Tibial artery (tissue), 4 donors: Measurements from ENCODE around the gene HJV.
A peak's percentile ranks its signal among the peaks of the same experiment; 100 is the strongest.

Source experiments
- DNase-seq, 2 donors: peaks; one replicate each; pipeline ENCODE4 v3.0.0-alpha.2; 2019
- H3K27ac ChIP-seq, 2 donors: fragments of 200-600 bp; sonication (generic) in 1 of 2; 1 replicate in 1 of 2; 2 replicates in 1 of 2; pipeline ENCODE4 v1.5.1; 2018 to 2019; ENCODE audit warnings: mild to moderate bottlenecking in 1 of 2
- H3K27me3 ChIP-seq, 2 donors: fragments of 200-600 bp; sonication (generic) in 1 of 2; one replicate each; pipeline versions ENCODE4 v1.5.1 to v1.6.0; 2016 to 2019
- H3K36me3 ChIP-seq, 3 donors: fragments of 200-600 bp; sonication (generic) in 2 of 3; one replicate each; pipeline ENCODE4 v1.5.1; 2016 to 2019; ENCODE audit warnings: mild to moderate bottlenecking in 2 of 3
- H3K4me1 ChIP-seq, 4 donors: fragments of 200-600 bp; sonication (generic) in 2 of 4; 1 replicate in 3 of 4; 2 replicates in 1 of 4; pipeline ENCODE4 v1.5.1; 2016 to 2019
- H3K4me3 ChIP-seq, 2 donors: fragments of 200-600 bp; sonication (generic) in 1 of 2; 1 replicate in 1 of 2; 2 replicates in 1 of 2; pipeline ENCODE4 v1.5.1; 2018 to 2019; ENCODE audit warnings: mild to moderate bottlenecking in 2 of 2
- H3K9me3 ChIP-seq, 3 donors: fragments of 200-600 bp; sonication (generic) in 1 of 3; one replicate each; pipeline ENCODE4 v1.5.1; 2016 to 2019
- intact Hi-C: fragments of 100-400 bp; cut with DNase I; formaldehyde crosslinking; loops from one replicate; pipeline ENCODE4 v1.15.0; 2023; ENCODE audit warnings: low total_unique reads
- TF ChIP-seq, protein P1 (sequence below), 2 experiments: fragments of 200-600 bp in 1 of 2; fragments of 450-650 bp in 1 of 2; IDR thresholded peaks; one replicate each; pipeline ENCODE4 v1.5.1; 2017 to 2019; ENCODE audit warnings: antibody characterized with exemption in 2 of 2, mild to moderate bottlenecking in 1 of 2, moderate library complexity in 1 of 2

Gene HJV

DNA sequence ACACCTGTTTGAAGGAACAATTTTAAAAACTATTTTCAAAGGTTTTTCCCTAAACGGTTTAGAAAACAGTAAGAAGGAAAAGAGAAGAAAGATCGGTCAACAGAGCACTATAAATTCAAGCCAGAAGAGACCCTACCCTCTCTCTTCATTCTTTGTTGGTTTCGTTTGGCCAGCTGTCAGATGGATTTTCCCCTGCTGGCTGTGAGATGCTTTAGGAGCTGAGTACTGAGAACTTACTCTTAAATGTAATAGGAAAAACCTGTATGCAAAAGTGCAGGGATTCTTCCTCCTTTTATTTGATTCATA, 23.9 kb downstream of the HJV start:
- intact Hi-C loops: no loop called here
- no peak for DNase-seq

DNA sequence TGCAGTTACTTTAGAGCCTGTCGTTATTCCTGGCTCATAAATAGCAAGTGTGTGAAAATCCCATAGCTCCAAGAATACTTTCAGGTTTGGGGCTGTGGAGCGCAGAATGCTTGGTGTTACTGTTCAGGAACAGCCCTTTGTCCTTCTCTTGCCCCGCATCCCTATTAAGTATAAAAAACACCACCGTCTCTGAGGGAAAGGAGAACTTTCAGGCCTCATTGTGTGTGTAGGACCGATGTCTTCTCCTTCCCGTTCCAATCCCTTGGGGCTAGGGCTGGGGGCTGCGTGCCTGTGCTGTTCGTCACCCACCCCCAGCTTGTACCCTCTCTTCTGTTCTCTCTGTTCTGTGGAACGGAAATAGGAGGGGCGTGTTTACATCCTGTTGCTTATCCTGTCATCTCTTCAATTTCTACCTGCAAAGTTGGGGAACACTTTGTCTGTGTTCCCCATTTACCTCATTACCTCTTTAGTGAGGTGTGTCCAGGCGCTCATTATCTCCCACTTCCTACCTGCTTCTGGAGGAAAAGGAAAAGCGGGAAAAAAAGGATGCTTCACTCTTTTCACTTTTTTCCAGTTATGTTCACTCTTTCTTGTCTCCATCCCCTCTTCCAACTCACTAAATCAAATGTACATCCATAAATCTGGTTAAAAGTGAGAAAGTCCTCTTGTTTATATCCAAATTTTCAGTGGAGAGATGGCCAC, 24.4 kb downstream of the HJV start:
- TF ChIP-seq, protein P1, sequence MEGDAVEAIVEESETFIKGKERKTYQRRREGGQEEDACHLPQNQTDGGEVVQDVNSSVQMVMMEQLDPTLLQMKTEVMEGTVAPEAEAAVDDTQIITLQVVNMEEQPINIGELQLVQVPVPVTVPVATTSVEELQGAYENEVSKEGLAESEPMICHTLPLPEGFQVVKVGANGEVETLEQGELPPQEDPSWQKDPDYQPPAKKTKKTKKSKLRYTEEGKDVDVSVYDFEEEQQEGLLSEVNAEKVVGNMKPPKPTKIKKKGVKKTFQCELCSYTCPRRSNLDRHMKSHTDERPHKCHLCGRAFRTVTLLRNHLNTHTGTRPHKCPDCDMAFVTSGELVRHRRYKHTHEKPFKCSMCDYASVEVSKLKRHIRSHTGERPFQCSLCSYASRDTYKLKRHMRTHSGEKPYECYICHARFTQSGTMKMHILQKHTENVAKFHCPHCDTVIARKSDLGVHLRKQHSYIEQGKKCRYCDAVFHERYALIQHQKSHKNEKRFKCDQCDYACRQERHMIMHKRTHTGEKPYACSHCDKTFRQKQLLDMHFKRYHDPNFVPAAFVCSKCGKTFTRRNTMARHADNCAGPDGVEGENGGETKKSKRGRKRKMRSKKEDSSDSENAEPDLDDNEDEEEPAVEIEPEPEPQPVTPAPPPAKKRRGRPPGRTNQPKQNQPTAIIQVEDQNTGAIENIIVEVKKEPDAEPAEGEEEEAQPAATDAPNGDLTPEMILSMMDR (IDR thresholded peaks at IDR 0.05): no peak
- peak overlapping the region; percentile 68 to 77 for H3K4me3 ChIP-seq
- peaks cover 0 to 69% (median 48%) of the 10 kb centered on the region in 4 donors for H3K4me1 ChIP-seq
- peak; percentile 66 to 74 for DNase-seq
- H3K27ac ChIP-seq: peak overlapping the region; percentile 85 to 90
- H3K36me3 ChIP-seq: peaks cover 31 to 36% (median 35%) of the 10 kb centered on the region in 3 donors
- intact Hi-C loops: no loop called here
- H3K9me3 ChIP-seq: no peaks in the 10 kb centered on the region
- no peaks in the 10 kb centered on the region for H3K27me3 ChIP-seq

More for the DNA sequence above, 23.9 kb downstream of the HJV start:
- H3K4me1 ChIP-seq: peaks cover 0 to 64% (median 44%) of the 10 kb centered on the region in 4 donors
- H3K27ac ChIP-seq: peak overlapping the region; percentile 85 to 90
- no peaks in the 10 kb centered on the region for H3K27me3 ChIP-seq
- H3K4me3 ChIP-seq: peak overlapping the region; percentile 68 to 77
- H3K9me3 ChIP-seq: no peaks in the 10 kb centered on the region
- H3K36me3 ChIP-seq: peaks cover 26 to 33% (median 30%) of the 10 kb centered on the region in 3 donors
- TF ChIP-seq, protein P1 (IDR thresholded peaks at IDR 0.05): peak; percentile 6 to 12

DNA sequence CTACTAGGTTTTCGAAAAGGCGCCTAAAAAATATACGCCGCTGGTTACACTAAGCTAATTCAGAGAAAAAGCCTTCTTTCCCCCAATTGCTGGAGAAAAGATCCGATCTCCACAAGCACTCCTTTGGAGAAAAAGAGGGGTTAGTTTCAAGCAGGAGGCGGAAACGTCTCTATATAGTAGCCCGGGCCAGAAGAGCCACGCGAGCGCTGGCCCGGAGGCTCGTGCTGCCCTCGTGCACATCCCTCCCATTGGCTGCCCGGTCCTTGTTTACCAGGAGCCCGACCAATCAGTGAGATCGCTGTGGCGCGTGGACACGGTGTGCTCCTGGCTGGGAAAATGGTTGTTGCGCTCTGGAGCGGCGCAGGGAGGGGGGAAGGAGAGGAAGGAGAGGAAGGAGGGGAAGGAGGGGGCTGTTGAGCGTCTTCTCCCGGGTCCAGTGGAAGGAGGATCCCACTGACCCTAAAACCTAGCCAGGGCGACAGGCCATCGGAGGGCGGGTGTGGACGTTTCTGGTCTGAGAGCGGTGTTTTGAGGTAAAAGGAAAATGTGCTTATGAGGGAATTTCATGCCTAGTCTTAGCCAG, 25.0 kb downstream of the HJV start, which contains the start of gene TXNIP:
Gene TXNIP (minus strand): TSS at position 147 of the 583 bp plus-strand sequence. CDS start 313 bp downstream, outside the sequence.
- Histone ChIP-seq H3K4me3 (peak within 1 kb of the TSS; percentile 68 to 77), H3K27me3 (no peaks in the 10 kb centered on the region), H3K4me1 (peaks cover 0 to 70% (median 50%) of the 10 kb centered on the region in 4 donors), H3K36me3 (peaks cover 31 to 38% (median 36%) of the 10 kb centered on the region in 3 donors), H3K9me3 (no peaks in the 10 kb centered on the region), H3K27ac (peak within 1 kb of the TSS; percentile 85 to 90)
- peak; percentile 99 to 100 for DNase-seq
- intact Hi-C loops: no loop called here
- TF ChIP-seq, protein P1 (IDR thresholded peaks at IDR 0.05): peak in 1 of 2 experiments; percentile 7

DNA sequence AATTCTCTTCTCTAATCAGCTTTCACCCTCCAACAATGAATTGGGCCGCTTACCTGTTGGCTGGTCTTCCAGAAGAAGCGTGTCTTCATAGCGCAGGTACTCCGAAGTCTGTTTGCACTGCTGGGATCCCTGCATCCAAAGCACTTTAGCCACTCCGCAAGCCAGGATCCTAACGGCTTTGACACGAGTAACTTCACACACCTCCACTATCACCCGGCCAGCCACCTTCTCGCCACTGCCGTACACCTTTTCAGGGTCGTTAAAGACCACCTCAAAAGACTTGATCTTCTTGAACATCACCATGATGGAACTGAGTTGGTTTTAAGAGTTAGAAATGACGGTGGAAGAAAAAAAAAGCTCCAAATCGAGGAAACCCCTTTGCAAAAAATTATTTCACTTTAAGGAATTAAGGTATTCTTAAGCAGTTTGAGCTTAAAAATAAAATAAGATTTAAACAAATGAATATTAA, 25.5 kb downstream of the HJV start:
- Histone ChIP-seq H3K27me3 (no peaks in the 10 kb centered on the region), H3K4me3 (peak overlapping the region; percentile 68 to 77), H3K27ac (peak overlapping the region; percentile 85 to 90), H3K36me3 (peaks cover 31 to 38% (median 36%) of the 10 kb centered on the region in 3 donors), H3K4me1 (peaks cover 0 to 66% (median 49%) of the 10 kb centered on the region in 4 donors), H3K9me3 (no peaks in the 10 kb centered on the region)
- intact Hi-C loops: no loop called here
- peak in 1 of 2 donors; percentile 64 for DNase-seq
- TF ChIP-seq, protein P1 (IDR thresholded peaks at IDR 0.05): no peak

DNA sequence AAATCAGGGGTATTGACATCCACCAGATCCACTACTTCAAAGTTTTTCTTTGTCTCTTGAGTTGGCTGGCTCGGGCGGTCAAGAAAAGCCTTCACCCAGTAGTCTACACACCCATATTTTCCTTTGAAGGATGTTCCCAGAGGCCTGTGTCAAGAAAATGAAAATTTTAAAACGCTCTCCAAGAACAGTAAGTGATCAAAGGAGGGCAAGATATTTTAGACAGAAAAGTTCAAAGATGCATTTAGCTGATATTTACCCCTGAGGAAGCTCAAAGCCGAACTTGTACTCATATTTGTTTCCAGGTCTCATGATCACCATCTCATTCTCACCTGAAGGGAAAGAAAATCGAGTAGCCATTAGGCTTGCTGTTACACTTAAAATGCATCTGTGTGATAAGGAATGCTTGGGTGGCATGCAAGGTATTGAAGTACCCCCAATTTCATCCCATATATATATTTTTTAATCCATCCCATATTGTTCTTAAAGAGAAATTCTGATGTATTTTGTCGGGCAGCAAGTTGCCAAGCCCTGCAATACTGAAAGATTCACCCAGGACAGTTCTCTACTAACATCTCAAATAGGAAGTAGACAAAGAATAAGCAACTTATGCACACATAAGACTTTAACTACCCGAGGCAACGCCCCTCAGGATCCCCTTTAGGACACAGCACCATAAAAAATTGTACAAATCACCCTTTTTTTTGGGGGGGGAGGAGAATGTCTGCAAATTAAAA, 26.2 kb downstream of the HJV start:
- Histone ChIP-seq H3K27ac (peak overlapping the region; percentile 85 to 90), H3K4me3 (peak overlapping the region; percentile 68 to 77), H3K4me1 (peaks cover 0 to 66% (median 50%) of the 10 kb centered on the region in 4 donors), H3K27me3 (no peaks in the 10 kb centered on the region), H3K9me3 (no peaks in the 10 kb centered on the region), H3K36me3 (peaks cover 31 to 38% (median 36%) of the 10 kb centered on the region in 3 donors)
- TF ChIP-seq, protein P1 (IDR thresholded peaks at IDR 0.05): no peak
- intact Hi-C loops: no loop called here
- DNase-seq: peak; percentile 13 to 33
